ENCODE results near the gene UBQLNL. TPM values are rescaled to one million over a fixed set of nuclear protein-coding genes. Genes with fewer than 3 reads are reported as not detected.

UBQLNL gene
- total RNA-seq, 2 donors from 2014 or later, result 0.52 to 4.3 TPM

- ATAC-seq, result no peak
- no peaks in the 10 kb centered on the region for H3K9me3 ChIP-seq
- no peaks in the 10 kb centered on the region for H3K36me3 ChIP-seq (replicated peaks in 1 of 2; ENCODE audit: insufficient read depth in 1 of 2, low read depth in 2 of 2)
- intact Hi-C loops (cut with DNase I), result no loop called here
- no peak overlapping the region for H3K27ac ChIP-seq
- H3K27me3 ChIP-seq, result no peaks in the 10 kb centered on the region
- no peak overlapping the region for H3K4me3 ChIP-seq
- H3K4me1 ChIP-seq, result no peaks in the 10 kb centered on the region
- TF ChIP-seq POLR2A (IDR thresholded peaks at IDR 0.05), result no peak
- no peak for TF ChIP-seq CTCF (IDR thresholded peaks at IDR 0.05)
- DNase-seq, result no peak
Observed at GRCh38 chr11:5553343-5553742, 36.8 kb upstream of the UBQLNL start.

GRCh38 chr11:5550440-5551095, 34.1 kb upstream of the UBQLNL start:
- DNase-seq (no peak), ATAC-seq (no peak)
- H3K27ac ChIP-seq, result no peak overlapping the region
- H3K27me3 ChIP-seq, result no peaks in the 10 kb centered on the region
- H3K4me1 ChIP-seq, result no peaks in the 10 kb centered on the region
- H3K9me3 ChIP-seq, result no peaks in the 10 kb centered on the region
- intact Hi-C loops (cut with DNase I), result no loop called here
- 75 to 80% methylated on average over 5 of the region's 5 CpGs for WGBS, 2 donors
- no peak overlapping the region for H3K4me3 ChIP-seq
- TF ChIP-seq CTCF (IDR thresholded peaks at IDR 0.05) (no peak), POLR2A (IDR thresholded peaks at IDR 0.05) (no peak)
- no peaks in the 10 kb centered on the region for H3K36me3 ChIP-seq (replicated peaks in 1 of 2; ENCODE audit: insufficient read depth in 1 of 2, low read depth in 2 of 2)

GRCh38 chr11:5548440-5548839, 31.9 kb upstream of the UBQLNL start, which contains the start of gene OR52H1:
Gene OR52H1 (minus strand): TSS chr11:5548540. CDS start chr11:5545505, 3,035 bp downstream.
- Histone ChIP-seq H3K4me3 (no peak within 1 kb of the TSS), H3K9me3 (no peaks in the 10 kb centered on the region), H3K4me1 (no peaks in the 10 kb centered on the region), H3K36me3 (replicated peaks in 1 of 2; ENCODE audit: insufficient read depth in 1 of 2, low read depth in 2 of 2) (no peaks in the 10 kb centered on the region), H3K27me3 (no peaks in the 10 kb centered on the region), H3K27ac (no peak within 1 kb of the TSS)
- DNase-seq (no peak), ATAC-seq (no peak)
- intact Hi-C loops (cut with DNase I), result no loop called here
- no peak for TF ChIP-seq POLR2A (IDR thresholded peaks at IDR 0.05)
- TF ChIP-seq CTCF (IDR thresholded peaks at IDR 0.05), result no peak
- WGBS, 2 donors, result 30 to 47% methylated on average over 1 of the region's 1 CpG

- 88 to 94% methylated on average over 1 of the region's 1 CpG for WGBS, 2 donors
- Histone ChIP-seq H3K9me3 (no peaks in the 10 kb centered on the region), H3K4me1 (no peaks in the 10 kb centered on the region), H3K27me3 (no peaks in the 10 kb centered on the region), H3K4me3 (no peak overlapping the region), H3K27ac (no peak overlapping the region), H3K36me3 (replicated peaks in 1 of 2; ENCODE audit: insufficient read depth in 1 of 2, low read depth in 2 of 2) (no peaks in the 10 kb centered on the region)
- DNase-seq (no peak), ATAC-seq (no peak)
- intact Hi-C loops (cut with DNase I), result no loop called here
- TF ChIP-seq CTCF (IDR thresholded peaks at IDR 0.05) (no peak), POLR2A (IDR thresholded peaks at IDR 0.05) (no peak)
Observed at GRCh38 chr11:5547982-5548381, 31.5 kb upstream of the UBQLNL start.

GRCh38 chr11:5546457-5546856, 30.0 kb upstream of the UBQLNL start:
- 61 to 62% methylated on average over 3 of the region's 3 CpGs for WGBS, 2 donors
- no peak overlapping the region for H3K27ac ChIP-seq
- intact Hi-C loops (cut with DNase I), result no loop called here
- TF ChIP-seq CTCF (IDR thresholded peaks at IDR 0.05) (no peak), POLR2A (IDR thresholded peaks at IDR 0.05) (no peak)
- DNase-seq, result no peak
- H3K36me3 ChIP-seq (replicated peaks in 1 of 2; ENCODE audit: insufficient read depth in 1 of 2, low read depth in 2 of 2), result no peaks in the 10 kb centered on the region
- no peaks in the 10 kb centered on the region for H3K9me3 ChIP-seq
- no peaks in the 10 kb centered on the region for H3K4me1 ChIP-seq
- no peak overlapping the region for H3K4me3 ChIP-seq
- no peak for ATAC-seq
- H3K27me3 ChIP-seq, result no peaks in the 10 kb centered on the region
